SK-N-SH (cell line): ENCODE data around the gene RALBP1. TPM values are rescaled to one million over a fixed set of nuclear protein-coding genes. Genes with fewer than 3 reads are reported as not detected.

Source experiments
- CTCF ChIA-PET: fragments of 300-600, 350-600 bp; formaldehyde crosslinking; extraction: SDS; loops from one replicate; lab custom pipeline; 2021; lab: Yijun Ruan, JAX
- POLR2A ChIA-PET: fragments of 350-600 bp; sonication (Branson Sonifier 250); formaldehyde crosslinking; extraction: SDS; loops from one replicate; lab custom pipeline; 2020; ENCODE audit warnings: antibody characterized with exemption, inconsistent platforms; lab: Yijun Ruan, JAX
- DNase-seq: peaks from one replicate; pipeline ENCODE4 v3.0.0; 2012
- H2AFZ ChIP-seq: fragments of 200-600 bp; sonication (generic); 2 replicates; pipeline ENCODE4 v1.8.1; 2016; ENCODE audit warnings: antibody characterized with exemption, mild to moderate bottlenecking, low read depth
- H3F3A ChIP-seq: fragments of 200-600 bp; sonication (generic); replicated peaks from 2 replicates; pipeline ENCODE3; 2016; ENCODE audit warnings: antibody characterized with exemption, mild to moderate bottlenecking; ENCODE audit not compliant: insufficient read depth
- H3K27ac ChIP-seq, 2 experiments: fragments of 200-500 bp in 1 of 2; fragments of 200-600 bp in 1 of 2; sonication (Bioruptor generic) in 1 of 2; sonication (generic), shearing (Covaris generic) in 1 of 2; 2 replicates each; pipeline versions ENCODE4 v1.5.1 to v1.6.1; 2014 to 2016; ENCODE audit warnings: low read depth in 2 of 2, inconsistent platforms in 1 of 2, low read length in 1 of 2, mild to moderate bottlenecking in 1 of 2, mixed read lengths in 1 of 2
- H3K27me3 ChIP-seq: fragments of 200-600 bp; sonication (generic), shearing (Covaris generic); 2 replicates; pipeline ENCODE4 v1.6.1; 2016; ENCODE audit warnings: mixed run types; ENCODE audit not compliant: insufficient read depth
- H3K36me3 ChIP-seq, 2 experiments: fragments of 200-500 bp in 1 of 2; fragments of 200-600 bp in 1 of 2; sonication (Bioruptor generic) in 1 of 2; sonication (generic) in 1 of 2; replicated peaks in 1 of 2; 2 replicates each; pipeline versions ENCODE3 to v1.5.1; 2014 to 2016; ENCODE audit warnings: low read length in 1 of 2, mild to moderate bottlenecking in 1 of 2; ENCODE audit not compliant: insufficient read depth in 2 of 2, control insufficient read depth in 1 of 2
- H3K4me1 ChIP-seq, 2 experiments: fragments of 200-500 bp in 1 of 2; fragments of 200-600 bp in 1 of 2; sonication (Bioruptor generic) in 1 of 2; sonication (generic), shearing (Covaris generic) in 1 of 2; 2 replicates each; pipeline versions ENCODE4 v1.5.1 to v1.6.1; 2014 to 2016; ENCODE audit warnings: low read depth in 1 of 2, low read length in 1 of 2, mixed run types in 1 of 2; ENCODE audit not compliant: insufficient read depth in 2 of 2, control insufficient read depth in 1 of 2
- H3K4me2 ChIP-seq: fragments of 200-600 bp; sonication (generic), shearing (Covaris generic); 2 replicates; pipeline ENCODE4 v1.6.1; 2017; ENCODE audit warnings: mixed run types
- H3K4me3 ChIP-seq, 2 experiments: fragments of 200-500 bp in 1 of 2; fragments of 200-600 bp in 1 of 2; sonication (Bioruptor generic) in 1 of 2; sonication (generic), shearing (Covaris generic) in 1 of 2; 2 replicates each; pipeline versions ENCODE4 v1.5.1 to v1.8.1; 2014 to 2016; ENCODE audit warnings: low read depth in 2 of 2, inconsistent platforms in 1 of 2, low read length in 1 of 2, mild to moderate bottlenecking in 1 of 2, mixed read lengths in 1 of 2, moderate library complexity in 1 of 2
- H3K79me2 ChIP-seq: fragments of 200-600 bp; sonication (generic); 2 replicates; pipeline ENCODE4 v1.8.1; 2017; ENCODE audit warnings: mild to moderate bottlenecking; ENCODE audit not compliant: insufficient read depth
- H3K9ac ChIP-seq: fragments of 200-600 bp; sonication (generic); 2 replicates; pipeline ENCODE4 v1.6.1; 2017; ENCODE audit warnings: mixed run types
- H3K9me2 ChIP-seq: fragments of 200-600 bp; sonication (generic); 2 replicates; pipeline ENCODE4 v1.6.1; 2017; ENCODE audit warnings: mixed run types
- H3K9me3 ChIP-seq: fragments of 200-600 bp; sonication (generic); 2 replicates; pipeline ENCODE4 v1.6.1; 2017; ENCODE audit warnings: mixed run types, mild to moderate bottlenecking, moderate library complexity
- H4K20me1 ChIP-seq: fragments of 200-600 bp; sonication (generic); 2 replicates; pipeline ENCODE4 v1.6.1; 2017; ENCODE audit warnings: mild to moderate bottlenecking, mixed run types; ENCODE audit not compliant: insufficient read depth
- CTCF ChIP-seq: fragments of 200-600 bp; sonication (generic); IDR thresholded peaks from 2 replicates; pipeline ENCODE4 v1.6.1; 2017; ENCODE audit warnings: antibody characterized with exemption, mild to moderate bottlenecking, moderate library complexity
- EZH2phosphoT487 ChIP-seq: fragments of 200-600 bp; sonication (generic); IDR thresholded peaks from 2 replicates; pipeline ENCODE4 v1.6.1; 2017; ENCODE audit warnings: low read depth, mixed run types, mild to moderate bottlenecking, antibody characterized with exemption, moderate library complexity, borderline replicate concordance
- FOSL2 ChIP-seq: IDR thresholded peaks from 2 replicates; pipeline ENCODE4 v1.4.0; 2012; ENCODE audit warnings: low read depth, mild to moderate bottlenecking, moderate library complexity, borderline replicate concordance
- FOXJ3 ChIP-seq: sonication (generic); formaldehyde crosslinking; IDR thresholded peaks from 2 replicates; pipeline ENCODE4 v1.5.1; 2020; ENCODE audit warnings: mild to moderate bottlenecking, missing genetic modification reagents
- FOXM1 ChIP-seq: IDR thresholded peaks from 2 replicates; pipeline ENCODE4 v1.4.0; 2012; ENCODE audit warnings: low read depth, mild to moderate bottlenecking
- GATA2 ChIP-seq: sonication (generic); formaldehyde crosslinking; IDR thresholded peaks from 2 replicates; pipeline ENCODE4 v1.5.0; 2020; ENCODE audit warnings: mild to moderate bottlenecking, missing genetic modification reagents
- MAX ChIP-seq: IDR thresholded peaks from 2 replicates; pipeline ENCODE4 v1.4.0; 2012; ENCODE audit warnings: low read depth
- MEF2A ChIP-seq: IDR thresholded peaks from 2 replicates; pipeline ENCODE4 v1.4.0; 2012; ENCODE audit warnings: low read depth, borderline replicate concordance
- MXI1 ChIP-seq: IDR thresholded peaks from 2 replicates; pipeline ENCODE4 v1.6.1; 2012; ENCODE audit warnings: mild to moderate bottlenecking, low read depth, low read length, improper control_type of control experiment
- NFIC ChIP-seq: IDR thresholded peaks from 2 replicates; pipeline ENCODE4 v1.4.0; 2012; ENCODE audit warnings: borderline replicate concordance
- PBX3 ChIP-seq: IDR thresholded peaks from 2 replicates; pipeline ENCODE4; 2012
- REST ChIP-seq: IDR thresholded peaks from 2 replicates; pipeline ENCODE4 v1.6.1; 2012; ENCODE audit warnings: mild to moderate bottlenecking, low read depth, low read length, moderate library complexity
- RXRA ChIP-seq: IDR thresholded peaks from 2 replicates; pipeline ENCODE4 v1.4.0; 2012; ENCODE audit warnings: low read depth, mild to moderate bottlenecking, borderline replicate concordance
- SMC3 ChIP-seq: IDR thresholded peaks from 2 replicates; pipeline ENCODE4 v1.6.1; 2012; ENCODE audit warnings: low read depth, low read length, improper control_type of control experiment
- TCF12 ChIP-seq: IDR thresholded peaks from 2 replicates; pipeline ENCODE4 v1.4.0; 2012
- WGBS: methylation state at CpG from one replicate; pipeline ENCODE4 v1.1.6; 2017; ENCODE audit warnings: low lambda C conversion rate; 5-methylcytosine and 5-hydroxymethylcytosine counted together
- polyA plus RNA-seq, 3 experiments: library from polyadenylated mRNA; depleted of rRNA; stranded (reverse); fragments of >200 nt; gene quantifications; 2 replicates each; pipeline ENCODE4 v1.2.3, GENCODE V29; 2012

RALBP1 gene
- polyA plus RNA-seq, 1 of the 3 experiments (the other 2 are of a cell fraction) = 43.8 TPM

- no peak for TF ChIP-seq REST
- TF ChIP-seq, all 33 proteins: peak for 0
Measured at GRCh38 chr18:9466127-9466526, 9.2 kb upstream of the RALBP1 start (continued).

- TF ChIP-seq MEF2A = no peak
- no peaks in the 10 kb centered on the region for H3K9me2 ChIP-seq
- H3K9me3 ChIP-seq = peaks cover 14% of the 10 kb centered on the region; the same call in 1 of the 2 replicates
- POLR2A ChIA-PET = no interaction called here
- no peak overlapping the region for H3K4me3 ChIP-seq
- H3K36me3 ChIP-seq = no peaks in the 10 kb centered on the region
- no peak overlapping the region for H3K27ac ChIP-seq
- no peaks in the 10 kb centered on the region for H3K27me3 ChIP-seq
- no peaks in the 10 kb centered on the region for H3K79me2 ChIP-seq
- no peaks in the 10 kb centered on the region for H3F3A ChIP-seq
- H2AFZ ChIP-seq = no peak overlapping the region
- DNase-seq = no peak
- WGBS = 51% methylated on average over 1 of the region's 1 CpG
- no peaks in the 10 kb centered on the region for H3K4me1 ChIP-seq
- no peaks in the 10 kb centered on the region for H4K20me1 ChIP-seq
- no peak overlapping the region for H3K4me2 ChIP-seq
- no peak overlapping the region for H3K9ac ChIP-seq
- CTCF ChIA-PET = no interaction called here
Measured at GRCh38 chr18:9466846-9467245, 8.5 kb upstream of the RALBP1 start.

GRCh38 chr18:9468998-9469397 is 6.3 kb upstream of the RALBP1 start:
- Histone ChIP-seq H3K36me3 (no peaks in the 10 kb centered on the region), H2AFZ (no peak overlapping the region), H3K9ac (no peak overlapping the region), H3F3A (no peaks in the 10 kb centered on the region), H3K4me2 (no peak overlapping the region), H4K20me1 (no peaks in the 10 kb centered on the region), H3K27ac (no peak overlapping the region), H3K4me1 (peaks cover under 1 to 2% of the 10 kb centered on the region in 2 experiments; a peak in 2 of 4 replicates), H3K9me3 (peaks cover 14% of the 10 kb centered on the region; the same call in 1 of the 2 replicates), H3K79me2 (no peaks in the 10 kb centered on the region), H3K27me3 (no peaks in the 10 kb centered on the region), H3K4me3 (no peak overlapping the region), H3K9me2 (0 out of 2 replicates have a peak, but pooled peaks cover 2% of the 10 kb centered on the region)
- DNase-seq = no peak
- WGBS = 45% methylated on average over 3 of the region's 3 CpGs
- ChIA-PET POLR2A (no interaction called here), CTCF (no interaction called here)
- no peak for TF ChIP-seq FOXJ3
- TF ChIP-seq NFIC = no peak
- TF ChIP-seq TCF12 = no peak
- TF ChIP-seq MAX = no peak
- TF ChIP-seq MXI1 = no peak
- no peak for TF ChIP-seq PBX3
- TF ChIP-seq GATA2 (CRISPR knock-in tag) = no peak
- TF ChIP-seq FOXM1 = no peak
- TF ChIP-seq EZH2phosphoT487 = no peak
- TF ChIP-seq SMC3 = no peak
- TF ChIP-seq REST = no peak
- TF ChIP-seq CTCF = no peak
- TF ChIP-seq FOSL2 = no peak
- no peak for TF ChIP-seq RXRA
